DOHH2 (cell line): ENCODE measurements around the gene CNKSR1.

ENCODE experiments used
- H3F3A ChIP-seq: fragments of 200-600 bp; sonication (generic), shearing (Covaris generic); 2 replicates; pipeline ENCODE4 v1.6.0; 2016; ENCODE audit warnings: antibody characterized with exemption, mild to moderate bottlenecking; ENCODE audit not compliant: control insufficient read depth, insufficient read depth
- H3K27ac ChIP-seq: fragments of 200-600 bp; sonication (generic); 2 replicates; pipeline ENCODE4 v1.5.1; 2014; ENCODE audit warnings: low read depth, mild to moderate bottlenecking, low read length, moderate library complexity
- H3K27me3 ChIP-seq: fragments of 200-600 bp; sonication (generic); 2 replicates; pipeline ENCODE4 v1.6.1; 2014; ENCODE audit warnings: mild to moderate bottlenecking, low read length, mixed read lengths; ENCODE audit not compliant: control insufficient read depth
- H3K36me3 ChIP-seq: fragments of 200-600 bp; sonication (generic); 2 replicates; pipeline ENCODE4 v1.6.1; 2014; ENCODE audit warnings: mild to moderate bottlenecking, low read length, moderate library complexity, mixed read lengths; ENCODE audit not compliant: control insufficient read depth
- H3K4me1 ChIP-seq: fragments of 200-600 bp; sonication (generic); 2 replicates; pipeline ENCODE4 v1.6.1; 2014; ENCODE audit warnings: mild to moderate bottlenecking, low read length, mixed read lengths; ENCODE audit not compliant: control insufficient read depth
- H3K4me2 ChIP-seq: fragments of 200-600 bp; sonication (generic); 2 replicates; pipeline ENCODE4 v1.6.0; 2014; ENCODE audit warnings: mild to moderate bottlenecking, low read length, moderate library complexity
- H3K4me3 ChIP-seq: fragments of 200-600 bp; sonication (generic); 2 replicates; pipeline ENCODE4 v1.5.1; 2014; ENCODE audit warnings: mild to moderate bottlenecking, low read length, mixed read lengths
- H3K79me2 ChIP-seq: fragments of 200-600 bp; sonication (generic); 2 replicates; pipeline ENCODE4 v1.6.1; 2014; ENCODE audit warnings: mild to moderate bottlenecking, low read length, mixed read lengths; ENCODE audit not compliant: control insufficient read depth
- H3K9me2 ChIP-seq: fragments of 200-600 bp; sonication (generic); replicated peaks from 2 replicates; pipeline ENCODE4 v1.6.1; 2014; ENCODE audit warnings: mild to moderate bottlenecking, low read length, mixed read lengths; ENCODE audit not compliant: control insufficient read depth
- H3K9me3 ChIP-seq: fragments of 200-600 bp; sonication (generic); 2 replicates; pipeline ENCODE4 v1.6.1; 2014; ENCODE audit warnings: antibody characterized with exemption, low read length, mixed read lengths; ENCODE audit not compliant: control insufficient read depth, insufficient read depth
- H4K20me1 ChIP-seq: fragments of 200-600 bp; sonication (generic); 2 replicates; pipeline ENCODE4 v1.6.0; 2014; ENCODE audit warnings: low read depth, mild to moderate bottlenecking, antibody characterized with exemption, low read length, moderate library complexity; ENCODE audit not compliant: control insufficient read depth, insufficient read depth
- EZH2phosphoT487 ChIP-seq: fragments of 200-600 bp; sonication (generic); IDR thresholded peaks from 2 replicates; pipeline ENCODE4 v1.6.1; 2017; ENCODE audit warnings: borderline replicate concordance, mild to moderate bottlenecking, antibody characterized with exemption, low read length, moderate library complexity, mixed read lengths
- TF ChIP-seq, protein P1 (sequence below): fragments of 200-600 bp; sonication (generic); IDR thresholded peaks from one replicate; pipeline ENCODE4 v1.5.1; 2014; ENCODE audit warnings: antibody characterized with exemption, mild to moderate bottlenecking, low read depth, low read length; ENCODE audit not compliant: poor library complexity, severe bottlenecking

CNKSR1 gene

DNA sequence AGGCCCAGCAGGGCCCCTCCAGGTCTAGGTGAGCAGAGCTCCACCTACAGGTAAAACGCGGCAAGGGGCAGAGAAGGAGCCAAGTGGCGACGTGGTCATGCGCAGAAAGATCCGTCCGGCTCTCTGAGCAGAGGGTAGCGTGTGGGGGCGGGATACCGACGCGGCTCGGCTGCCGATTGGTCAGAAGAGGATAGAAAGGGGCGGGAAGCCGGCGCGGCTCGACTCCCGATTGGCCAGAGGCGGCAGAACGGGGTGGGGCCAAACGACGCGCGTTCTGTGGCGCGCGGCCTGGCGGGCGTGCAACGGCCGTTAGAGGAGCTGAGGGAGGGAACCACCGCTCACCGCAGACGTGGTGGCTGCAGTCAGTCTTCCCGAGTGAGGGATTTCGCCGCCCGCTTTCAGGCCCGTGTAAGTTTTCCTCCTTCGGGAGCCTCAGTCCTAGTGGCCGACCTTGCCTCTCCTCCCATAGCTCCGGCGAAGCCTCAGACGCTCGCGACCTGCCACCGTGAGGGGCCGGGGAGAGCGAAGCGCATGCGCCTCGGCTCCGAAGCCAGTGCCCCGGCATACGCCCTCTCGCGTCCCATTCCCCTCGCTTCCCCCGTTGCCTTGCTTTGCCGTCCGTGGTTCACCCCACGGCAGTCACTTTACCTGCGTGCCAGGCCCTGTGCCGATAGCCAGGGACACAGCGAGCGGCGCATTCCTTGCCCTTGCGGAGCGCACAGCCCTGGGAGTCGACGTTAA, 56.8 kb downstream of the CNKSR1 start, which contains the start of gene CEP85:
Gene CEP85, plus strand, starts transcription at position 298 of the 741 bp plus-strand sequence. CDS start 5,584 bp downstream, outside the sequence.
- H3K27me3 ChIP-seq, result no peaks in the 10 kb centered on the region
- H3K9me2 ChIP-seq, result no peaks in the 10 kb centered on the region
- H3K4me2 ChIP-seq, result peak within 1 kb of the TSS; percentile 92
- peaks cover 15% of the 10 kb centered on the region for H4K20me1 ChIP-seq
- no peaks in the 10 kb centered on the region for H3K9me3 ChIP-seq
- peaks cover 33% of the 10 kb centered on the region for H3K4me1 ChIP-seq
- H3K4me3 ChIP-seq, result peak within 1 kb of the TSS; percentile 86
- H3K27ac ChIP-seq, result peak within 1 kb of the TSS; percentile 41
- 0 out of 2 replicates have a peak, but pooled peaks cover 2% of the 10 kb centered on the region for H3F3A ChIP-seq
- TF ChIP-seq, protein P1, sequence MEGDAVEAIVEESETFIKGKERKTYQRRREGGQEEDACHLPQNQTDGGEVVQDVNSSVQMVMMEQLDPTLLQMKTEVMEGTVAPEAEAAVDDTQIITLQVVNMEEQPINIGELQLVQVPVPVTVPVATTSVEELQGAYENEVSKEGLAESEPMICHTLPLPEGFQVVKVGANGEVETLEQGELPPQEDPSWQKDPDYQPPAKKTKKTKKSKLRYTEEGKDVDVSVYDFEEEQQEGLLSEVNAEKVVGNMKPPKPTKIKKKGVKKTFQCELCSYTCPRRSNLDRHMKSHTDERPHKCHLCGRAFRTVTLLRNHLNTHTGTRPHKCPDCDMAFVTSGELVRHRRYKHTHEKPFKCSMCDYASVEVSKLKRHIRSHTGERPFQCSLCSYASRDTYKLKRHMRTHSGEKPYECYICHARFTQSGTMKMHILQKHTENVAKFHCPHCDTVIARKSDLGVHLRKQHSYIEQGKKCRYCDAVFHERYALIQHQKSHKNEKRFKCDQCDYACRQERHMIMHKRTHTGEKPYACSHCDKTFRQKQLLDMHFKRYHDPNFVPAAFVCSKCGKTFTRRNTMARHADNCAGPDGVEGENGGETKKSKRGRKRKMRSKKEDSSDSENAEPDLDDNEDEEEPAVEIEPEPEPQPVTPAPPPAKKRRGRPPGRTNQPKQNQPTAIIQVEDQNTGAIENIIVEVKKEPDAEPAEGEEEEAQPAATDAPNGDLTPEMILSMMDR, result peak; percentile 84
- TF ChIP-seq EZH2phosphoT487, result no peak
- peaks cover 32% of the 10 kb centered on the region for H3K36me3 ChIP-seq
- H3K79me2 ChIP-seq, result peaks cover 50% of the 10 kb centered on the region

DNA sequence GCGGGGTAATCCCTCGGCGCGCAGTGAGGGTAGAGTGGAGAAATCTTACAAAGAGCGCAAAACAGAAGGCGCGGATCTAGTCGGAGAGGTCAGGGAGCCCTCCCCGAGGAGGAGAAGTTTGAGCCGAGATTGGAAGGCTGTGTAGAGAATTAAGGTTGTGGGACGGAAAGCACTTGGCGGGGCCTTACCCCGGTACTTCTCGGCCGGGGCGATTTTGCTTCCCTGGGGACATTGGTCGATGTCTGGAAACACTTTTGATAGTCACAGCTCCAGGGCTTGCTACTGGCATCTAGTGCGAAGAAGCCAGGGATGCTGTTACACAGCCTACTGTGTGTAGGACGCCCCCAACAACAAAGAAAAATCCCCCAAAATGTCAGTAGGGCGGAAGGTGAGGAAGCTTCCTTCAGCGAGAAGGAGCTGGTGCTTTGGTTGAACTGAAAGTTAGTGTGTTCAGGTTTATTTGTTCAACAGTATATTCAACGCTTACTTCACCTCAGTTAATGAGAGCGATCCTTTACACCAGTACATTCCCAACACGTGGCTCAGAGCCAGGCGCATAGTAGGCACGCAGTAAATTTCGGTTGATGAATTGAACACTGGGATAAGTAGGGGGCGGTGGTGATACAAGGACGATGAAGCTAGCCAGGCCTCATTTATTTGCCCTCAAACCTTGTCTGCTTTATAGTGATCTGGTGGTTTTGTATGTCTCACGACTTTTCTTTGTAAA, 57.5 kb downstream of the CNKSR1 start:
- no peaks in the 10 kb centered on the region for H3K27me3 ChIP-seq
- no peak for TF ChIP-seq EZH2phosphoT487
- TF ChIP-seq, protein P1, result peak; percentile 43
- H4K20me1 ChIP-seq, result peaks cover 15% of the 10 kb centered on the region
- H3K27ac ChIP-seq, result peak overlapping the region; percentile 41
- peak overlapping the region; percentile 86 for H3K4me3 ChIP-seq
- H3K79me2 ChIP-seq, result peaks cover 58% of the 10 kb centered on the region
- H3K9me3 ChIP-seq, result no peaks in the 10 kb centered on the region
- peaks cover 33% of the 10 kb centered on the region for H3K4me1 ChIP-seq
- H3K36me3 ChIP-seq, result peaks cover 36% of the 10 kb centered on the region
- 0 out of 2 replicates have a peak, but pooled peaks cover 2% of the 10 kb centered on the region for H3F3A ChIP-seq
- no peaks in the 10 kb centered on the region for H3K9me2 ChIP-seq
- peak overlapping the region; percentile 74 for H3K4me2 ChIP-seq

DNA sequence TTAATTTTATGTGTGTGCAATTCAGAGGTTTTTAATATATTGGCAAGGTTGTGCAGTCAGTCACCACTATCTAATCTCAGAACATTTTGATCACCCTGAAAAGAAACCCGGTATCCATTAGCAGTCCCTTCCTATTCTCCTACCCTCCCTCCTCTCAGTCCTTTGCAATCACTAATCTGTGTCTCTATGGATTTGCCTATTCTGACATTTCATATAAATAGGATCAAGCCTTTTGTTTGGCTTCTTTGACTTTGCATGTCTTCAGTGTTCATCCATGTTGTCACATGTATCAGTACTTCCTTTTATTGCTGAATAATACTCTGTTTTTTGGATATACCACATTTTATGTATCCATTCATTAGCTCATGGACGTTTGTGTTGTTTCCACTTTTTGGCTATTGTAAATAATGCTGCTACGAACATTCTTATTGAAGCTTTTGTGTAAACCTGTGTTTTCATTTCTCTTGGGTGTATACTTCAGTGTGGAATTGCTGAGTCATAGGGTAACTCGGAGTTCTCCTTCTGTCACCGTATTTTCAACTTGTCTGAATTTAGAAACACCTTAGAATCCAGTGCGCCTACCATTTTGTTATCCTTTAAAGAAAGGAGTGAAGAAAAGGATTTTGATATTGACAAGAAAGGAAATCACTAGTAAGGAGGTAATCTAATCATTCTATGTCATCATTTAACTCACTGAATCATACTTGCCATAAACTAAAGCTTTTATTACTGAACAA, 60.1 kb downstream of the CNKSR1 start:
- H3K36me3 ChIP-seq, result peaks cover 52% of the 10 kb centered on the region
- H3K4me3 ChIP-seq, result 0 out of 2 replicates have a peak overlapping the region, but pooled peaks have one; percentile 86
- H3K4me1 ChIP-seq, result peaks cover 33% of the 10 kb centered on the region
- peaks cover 15% of the 10 kb centered on the region for H4K20me1 ChIP-seq
- no peaks in the 10 kb centered on the region for H3K9me2 ChIP-seq
- H3K27me3 ChIP-seq, result no peaks in the 10 kb centered on the region
- H3F3A ChIP-seq, result 0 out of 2 replicates have a peak, but pooled peaks cover 2% of the 10 kb centered on the region
- no peak overlapping the region for H3K27ac ChIP-seq
- H3K4me2 ChIP-seq, result peak overlapping the region; percentile 74
- TF ChIP-seq EZH2phosphoT487, result no peak
- TF ChIP-seq, protein P1, result no peak
- H3K9me3 ChIP-seq, result no peaks in the 10 kb centered on the region
- peaks cover 81% of the 10 kb centered on the region for H3K79me2 ChIP-seq
